KMS-11 (cell line): ENCODE results near the gene CHID1.

ENCODE experiments used
- H2AFZ ChIP-seq: fragments of 200-600 bp; sonication (generic); 2 replicates; pipeline ENCODE4 v1.6.1; 2016; ENCODE audit warnings: antibody characterized with exemption, mixed run types, low read depth
- H3K27ac ChIP-seq: fragments of 200-600 bp; sonication (generic); 2 replicates; pipeline ENCODE4 v1.6.1; 2016; ENCODE audit warnings: mild to moderate bottlenecking, mixed run types
- H3K27me3 ChIP-seq: fragments of 200-600 bp; sonication (generic); 2 replicates; pipeline ENCODE4 v1.6.1; 2017; ENCODE audit warnings: mild to moderate bottlenecking, low read depth, mixed run types, moderate library complexity; ENCODE audit not compliant: insufficient read depth
- H3K36me3 ChIP-seq: fragments of 200-600 bp; sonication (generic); 2 replicates; pipeline ENCODE4 v1.6.1; 2017; ENCODE audit warnings: mild to moderate bottlenecking, mixed run types; ENCODE audit not compliant: insufficient read depth
- H3K4me1 ChIP-seq: fragments of 200-600 bp; sonication (generic); 2 replicates; pipeline ENCODE4 v1.6.1; 2016; ENCODE audit warnings: mild to moderate bottlenecking, low read depth, mixed run types; ENCODE audit not compliant: poor library complexity, severe bottlenecking
- H3K4me2 ChIP-seq: fragments of 200-600 bp; sonication (generic); 2 replicates; pipeline ENCODE4 v1.7.0; 2016; ENCODE audit warnings: mild to moderate bottlenecking, mixed run types
- H3K4me3 ChIP-seq: fragments of 200-600 bp; sonication (generic); IDR thresholded peaks from 2 replicates; pipeline ENCODE4 v1.6.1; 2017; ENCODE audit warnings: low read depth, low read length, mixed read lengths; ENCODE audit not compliant: insufficient read depth
- H3K79me2 ChIP-seq: fragments of 200-600 bp; sonication (generic); 2 replicates; pipeline ENCODE4 v1.6.1; 2016; ENCODE audit warnings: low read depth, mixed run types; ENCODE audit not compliant: insufficient read depth
- H3K9ac ChIP-seq: fragments of 200-600 bp; sonication (generic); 2 replicates; pipeline ENCODE4 v1.6.1; 2016; ENCODE audit warnings: mild to moderate bottlenecking, mixed run types
- H4K20me1 ChIP-seq: fragments of 200-600 bp; sonication (generic); 2 replicates; pipeline ENCODE4 v1.6.1; 2016; ENCODE audit warnings: mild to moderate bottlenecking, mixed run types; ENCODE audit not compliant: insufficient read depth
- CTCF ChIP-seq: fragments of 200-600 bp; sonication (generic); conservative IDR thresholded peaks from 2 replicates; pipeline ENCODE4 v1.6.1; 2017; ENCODE audit warnings: low read depth, mild to moderate bottlenecking, antibody characterized with exemption, low read length, moderate library complexity, mixed read lengths

CHID1 gene

DNA sequence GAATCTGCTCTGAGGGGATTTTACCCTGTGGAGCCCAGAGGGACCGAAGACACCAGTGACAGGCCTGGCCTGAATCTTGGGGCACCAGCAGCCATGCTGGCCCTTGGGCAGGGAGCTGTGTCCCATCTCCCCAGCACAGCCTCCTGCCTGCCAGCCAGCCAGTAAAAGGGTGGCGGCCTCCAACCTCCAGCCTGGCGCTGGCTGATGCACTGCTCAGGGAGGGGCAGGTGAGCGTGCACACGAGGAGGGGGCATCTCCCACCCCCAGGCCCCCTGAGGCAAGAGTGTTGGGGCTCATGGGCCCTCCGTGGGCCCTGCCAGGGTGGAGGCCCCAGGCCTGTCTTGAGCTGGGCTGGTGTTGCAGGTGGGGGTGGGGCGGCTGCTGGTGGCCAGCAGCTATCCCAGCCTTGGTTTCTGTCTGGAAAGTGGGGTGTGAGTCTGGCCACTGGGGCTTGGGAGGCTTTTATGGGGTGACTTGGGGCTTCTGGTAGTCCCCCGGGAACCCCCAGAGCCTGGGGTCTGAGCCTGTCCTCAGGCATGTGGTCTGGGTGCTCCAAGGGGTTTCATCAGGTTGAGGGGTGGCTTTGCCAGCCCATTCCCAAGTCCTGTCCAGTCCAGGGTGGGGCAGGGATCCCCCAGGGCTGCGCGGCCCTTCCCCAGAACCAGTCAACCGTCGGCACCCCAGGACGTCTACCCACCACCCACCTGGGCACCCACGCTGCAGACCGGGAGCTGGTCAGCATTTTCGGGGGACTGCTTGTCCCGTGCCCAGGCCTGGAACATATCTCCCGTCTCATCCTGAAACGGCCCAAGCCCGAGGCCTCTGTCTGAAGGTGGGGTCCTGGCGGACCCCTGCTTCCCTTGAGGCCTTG lies 50.1 kb downstream of the CHID1 start:
- H3K4me2 ChIP-seq, result peak overlapping the region; percentile 33; the same call in 1 of the 2 replicates
- H3K9ac ChIP-seq, result no peak overlapping the region
- H3K27ac ChIP-seq, result no peak overlapping the region
- no peaks in the 10 kb centered on the region for H4K20me1 ChIP-seq
- no peaks in the 10 kb centered on the region for H3K36me3 ChIP-seq
- H3K79me2 ChIP-seq, result no peaks in the 10 kb centered on the region
- TF ChIP-seq CTCF, result no peak
- no peak overlapping the region for H3K4me3 ChIP-seq
- H3K27me3 ChIP-seq, result peaks cover 7% of the 10 kb centered on the region; the same call in 1 of the 2 replicates
- peaks cover 20% of the 10 kb centered on the region for H3K4me1 ChIP-seq
- no peak overlapping the region for H2AFZ ChIP-seq

GRCh38 chr11:859394-860131 lies 51.0 kb downstream of the CHID1 start:
- Histone ChIP-seq H3K4me3 (no peak overlapping the region), H3K4me1 (peaks cover 20% of the 10 kb centered on the region), H3K27me3 (peaks cover 7% of the 10 kb centered on the region; the same call in 1 of the 2 replicates), H3K9ac (no peak overlapping the region), H4K20me1 (no peaks in the 10 kb centered on the region), H3K27ac (no peak overlapping the region), H2AFZ (peak overlapping the region; percentile 18; the same call in 1 of the 2 replicates), H3K79me2 (no peaks in the 10 kb centered on the region), H3K4me2 (peak overlapping the region; percentile 33; the same call in 1 of the 2 replicates), H3K36me3 (no peaks in the 10 kb centered on the region)
- TF ChIP-seq CTCF, result no peak

- no peaks in the 10 kb centered on the region for H3K79me2 ChIP-seq
- H3K27me3 ChIP-seq, result peaks cover 7% of the 10 kb centered on the region; the same call in 1 of the 2 replicates
- H3K36me3 ChIP-seq, result no peaks in the 10 kb centered on the region
- no peak for TF ChIP-seq CTCF
- peaks cover 20% of the 10 kb centered on the region for H3K4me1 ChIP-seq
- H3K4me3 ChIP-seq, result no peak overlapping the region
- no peaks in the 10 kb centered on the region for H4K20me1 ChIP-seq
- no peak overlapping the region for H3K27ac ChIP-seq
- no peak overlapping the region for H3K4me2 ChIP-seq
- H3K9ac ChIP-seq, result no peak overlapping the region
- H2AFZ ChIP-seq, result no peak overlapping the region
Observed at GRCh38 chr11:858762-859339, 51.8 kb downstream of the CHID1 start.

DNA sequence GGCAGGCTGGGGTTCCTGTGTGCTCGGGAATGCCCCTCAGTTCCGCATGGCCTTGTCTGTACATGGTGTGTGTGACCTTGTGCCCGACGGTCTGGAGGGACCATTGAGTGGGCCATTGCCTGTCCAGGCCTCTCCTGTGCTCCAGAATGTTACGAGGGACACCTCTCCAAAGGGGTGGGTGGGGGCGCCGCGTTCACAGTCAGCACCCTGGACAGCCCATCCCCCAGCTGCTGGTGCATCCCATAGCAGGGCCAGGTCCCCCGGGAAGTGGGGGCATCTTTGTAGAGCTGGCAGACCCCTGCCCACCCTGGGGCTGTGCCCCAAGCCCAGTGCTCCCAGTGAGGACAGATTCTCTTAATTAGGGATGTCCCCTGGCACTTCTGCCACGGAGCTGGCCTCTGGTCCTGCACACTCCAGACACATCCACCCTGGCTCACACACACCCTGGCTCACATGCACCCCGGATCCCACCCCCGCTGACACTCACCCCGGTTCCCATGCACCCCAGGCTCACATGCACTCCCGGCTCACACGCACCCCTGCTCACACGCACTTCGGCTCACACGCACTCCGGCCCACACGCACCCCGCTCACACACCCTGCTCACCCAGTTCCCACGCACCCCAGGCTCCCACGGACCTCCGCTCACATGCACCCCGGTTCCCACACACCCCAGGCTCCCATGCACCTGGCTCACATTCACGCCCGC lies 52.4 kb downstream of the CHID1 start:
- Histone ChIP-seq H3K4me1 (peaks cover 20% of the 10 kb centered on the region), H4K20me1 (no peaks in the 10 kb centered on the region)
- TF ChIP-seq CTCF, result no peak

More for the DNA sequence above, 52.4 kb downstream of the CHID1 start:
- no peak overlapping the region for H3K27ac ChIP-seq
- H3K36me3 ChIP-seq, result no peaks in the 10 kb centered on the region
- no peaks in the 10 kb centered on the region for H3K79me2 ChIP-seq
- no peak overlapping the region for H2AFZ ChIP-seq
- H3K9ac ChIP-seq, result no peak overlapping the region
- H3K4me3 ChIP-seq, result no peak overlapping the region
- H3K4me2 ChIP-seq, result no peak overlapping the region
- peaks cover 7% of the 10 kb centered on the region; the same call in 1 of the 2 replicates for H3K27me3 ChIP-seq
